Effector CD8-positive, alpha-beta T cell (primary cell): ENCODE measurements around the gene AQP7.
A peak's percentile ranks its signal among the peaks of the same experiment; 100 is the strongest.
"Not testable (repeated sequence)": the region's sequence is repeated elsewhere in the genome, so short reads cannot be mapped to it uniquely, and the experiment has no call there.

Experiments used
- DNase-seq: peaks from one replicate; lab custom pipeline; 2025; lab: John Stamatoyannopoulos, UW

AQP7 gene

DNA sequence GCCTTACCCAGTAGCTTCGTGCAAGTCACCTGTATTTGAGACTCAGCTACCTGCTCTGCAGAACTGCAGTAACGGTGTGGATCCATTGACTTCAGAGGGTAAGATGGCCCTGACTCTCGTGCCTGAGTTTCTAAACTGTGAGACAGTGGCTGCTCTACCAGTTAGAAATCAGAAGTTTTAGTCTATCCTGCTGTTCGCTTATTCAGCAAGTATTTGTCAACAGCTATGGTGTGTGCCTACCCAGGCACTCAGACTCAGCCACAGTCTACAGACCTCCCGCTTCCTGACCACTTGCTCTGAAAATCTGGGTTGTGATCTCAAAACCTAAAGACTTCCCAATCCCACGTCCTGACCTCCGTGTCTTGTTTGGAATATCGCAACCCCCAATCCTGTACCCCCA is 31.5 kb upstream of the AQP7 start:
- DNase-seq, result no peak

DNA sequence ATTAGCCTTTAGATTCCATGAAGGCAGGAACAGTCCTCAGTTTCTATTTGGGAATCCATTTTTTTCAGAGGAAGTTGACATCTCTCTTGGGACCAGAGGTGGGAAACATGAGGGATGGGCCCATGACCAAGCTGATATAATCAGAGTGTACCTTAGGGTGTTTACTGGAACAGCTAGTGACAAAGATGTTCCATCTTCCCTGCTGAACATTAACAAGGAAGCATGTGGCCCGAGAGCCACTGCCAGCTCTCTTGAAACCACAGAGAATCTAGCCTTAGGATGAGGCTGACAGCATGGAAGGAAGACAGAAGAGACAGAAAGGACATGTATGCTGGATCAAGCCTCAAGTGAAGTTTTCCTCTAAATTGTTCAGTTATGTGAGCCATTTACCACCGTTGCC is 29.1 kb upstream of the AQP7 start:
- DNase-seq, result no peak

DNA sequence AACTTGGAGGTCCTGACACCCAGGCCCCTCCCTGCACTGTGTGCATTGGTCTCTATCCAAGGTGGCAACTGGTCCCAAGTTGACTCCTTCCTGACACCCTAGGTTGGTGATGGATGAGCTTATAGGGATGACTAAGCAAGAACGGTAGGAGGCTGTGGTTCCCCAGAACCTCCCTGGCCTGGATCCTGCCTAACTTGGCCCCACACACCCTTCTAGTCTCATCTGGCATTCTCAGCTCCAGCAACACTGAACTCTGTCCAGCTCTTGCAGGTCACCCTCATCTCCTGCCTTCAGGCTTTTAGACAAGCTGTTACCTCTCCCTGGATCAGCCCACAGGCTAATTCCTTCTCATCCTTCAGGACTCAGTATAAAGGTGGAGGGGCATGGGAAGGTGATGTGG is 28.6 kb upstream of the AQP7 start:
- no peak for DNase-seq

DNA sequence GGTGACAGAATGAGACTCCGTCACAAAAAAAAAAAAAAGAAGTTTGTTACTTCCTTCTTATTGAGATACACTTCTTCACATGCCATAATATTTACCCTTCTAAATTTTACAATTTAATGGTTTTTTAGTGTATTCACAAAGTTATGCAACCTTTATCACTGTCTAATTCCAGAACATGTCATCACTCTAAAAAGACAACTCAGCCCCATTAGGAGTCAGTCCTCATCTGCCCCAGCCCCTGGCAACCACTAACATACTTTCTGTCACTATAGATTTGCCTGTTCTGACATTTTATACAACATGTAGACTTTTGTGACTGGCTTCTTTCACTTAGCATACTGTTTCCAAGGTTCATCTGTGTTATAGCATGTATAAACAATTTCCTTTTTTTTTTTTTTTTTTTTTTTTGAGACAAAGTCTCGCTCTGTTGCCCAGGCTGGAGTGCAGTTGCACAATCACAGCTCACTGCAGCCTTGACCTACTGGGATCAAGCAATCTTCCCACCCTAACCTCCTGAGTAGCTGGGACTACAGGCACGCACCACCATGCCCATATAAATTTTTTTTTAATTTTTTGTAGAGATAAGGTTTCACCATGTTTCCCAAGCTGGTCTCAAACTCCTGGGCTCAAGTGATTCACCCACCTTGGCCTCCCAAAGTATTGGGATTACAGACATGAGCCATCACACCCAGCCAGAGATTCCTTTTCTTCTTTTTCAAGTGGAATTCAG is 27.1 kb upstream of the AQP7 start:
- DNase-seq, result no peak

DNA sequence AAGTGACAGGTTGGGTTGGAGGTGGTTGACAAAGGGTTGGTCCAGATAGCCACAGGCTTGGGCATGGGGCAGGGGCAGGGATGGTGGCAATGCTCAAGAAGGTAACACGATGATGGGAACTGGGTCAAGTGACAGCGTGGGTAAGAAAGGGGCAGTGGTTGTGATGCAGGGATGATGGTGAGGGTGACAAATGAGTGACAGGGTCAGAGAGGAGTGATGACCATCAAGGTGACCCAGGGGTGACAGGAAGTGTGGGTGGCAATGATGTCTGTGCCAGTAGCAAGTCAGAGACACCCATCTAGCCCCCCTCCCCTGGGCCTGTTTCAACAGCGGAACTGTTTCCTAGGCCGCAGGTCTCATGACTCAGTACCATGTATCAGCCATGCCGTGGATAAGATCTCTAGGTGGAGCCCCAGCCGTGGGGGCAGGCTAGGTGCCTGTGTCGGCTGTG is 24.5 kb upstream of the AQP7 start:
- no peak for DNase-seq

DNA sequence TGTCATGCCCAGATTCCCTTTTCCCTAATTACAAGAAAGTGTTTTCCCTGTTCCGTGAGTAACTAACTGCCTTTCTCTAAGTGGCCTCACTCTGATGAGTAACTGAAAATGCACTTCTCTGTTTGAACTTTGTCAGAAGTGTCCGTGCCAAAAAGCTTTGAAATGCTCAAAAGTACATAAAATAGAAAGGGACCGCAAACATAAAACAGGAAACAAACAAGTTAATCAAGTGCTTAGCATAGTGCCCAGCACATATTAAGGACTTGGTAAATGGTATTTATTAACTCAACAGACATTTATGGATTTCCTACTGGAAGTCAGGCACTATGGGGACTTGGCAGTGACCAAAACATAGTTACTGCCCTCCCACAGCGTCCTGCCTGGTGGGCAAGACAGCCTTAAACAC is 22.8 kb upstream of the AQP7 start:
- no peak for DNase-seq

DNA sequence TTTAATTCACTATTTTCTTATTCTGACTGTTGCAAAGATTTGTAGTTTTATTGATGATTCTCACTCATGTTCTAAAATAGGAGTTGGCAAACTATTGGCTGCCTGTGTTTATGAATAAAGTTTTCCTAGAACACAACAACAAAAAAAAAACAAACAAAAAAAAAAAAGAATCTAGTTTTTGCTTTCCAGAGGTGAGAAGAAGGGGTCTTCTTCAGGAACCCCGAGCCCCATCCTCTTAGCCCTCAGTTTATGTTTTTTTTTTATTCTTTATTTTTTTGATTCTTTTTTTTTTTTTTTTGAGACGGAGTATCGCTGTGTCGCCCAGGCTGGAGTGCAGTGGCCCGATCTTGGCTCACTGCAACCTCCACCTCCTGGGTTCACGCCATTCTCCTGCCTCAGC is 22.1 kb upstream of the AQP7 start:
- DNase-seq, result not testable (repeated sequence)

DNA sequence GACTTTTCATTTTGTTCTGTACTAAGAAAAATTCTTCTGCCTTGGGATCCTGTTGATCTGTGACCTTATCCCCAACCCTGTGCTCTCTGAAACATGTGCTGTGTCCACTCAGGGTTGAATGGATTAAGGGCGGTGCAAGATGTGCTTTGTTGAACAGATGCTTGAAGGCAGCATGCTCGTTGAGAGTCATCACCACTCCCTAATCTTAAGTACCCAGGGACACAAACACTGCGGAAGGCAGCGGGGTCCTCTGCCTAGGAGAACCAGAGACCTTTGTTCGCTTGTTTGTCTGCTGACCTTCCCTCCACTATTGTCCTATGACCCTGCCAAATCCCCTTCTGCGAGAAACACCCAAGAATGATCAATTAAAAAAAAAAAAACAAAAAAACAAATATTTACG is 21.7 kb upstream of the AQP7 start:
- not testable (repeated sequence) for DNase-seq

DNA sequence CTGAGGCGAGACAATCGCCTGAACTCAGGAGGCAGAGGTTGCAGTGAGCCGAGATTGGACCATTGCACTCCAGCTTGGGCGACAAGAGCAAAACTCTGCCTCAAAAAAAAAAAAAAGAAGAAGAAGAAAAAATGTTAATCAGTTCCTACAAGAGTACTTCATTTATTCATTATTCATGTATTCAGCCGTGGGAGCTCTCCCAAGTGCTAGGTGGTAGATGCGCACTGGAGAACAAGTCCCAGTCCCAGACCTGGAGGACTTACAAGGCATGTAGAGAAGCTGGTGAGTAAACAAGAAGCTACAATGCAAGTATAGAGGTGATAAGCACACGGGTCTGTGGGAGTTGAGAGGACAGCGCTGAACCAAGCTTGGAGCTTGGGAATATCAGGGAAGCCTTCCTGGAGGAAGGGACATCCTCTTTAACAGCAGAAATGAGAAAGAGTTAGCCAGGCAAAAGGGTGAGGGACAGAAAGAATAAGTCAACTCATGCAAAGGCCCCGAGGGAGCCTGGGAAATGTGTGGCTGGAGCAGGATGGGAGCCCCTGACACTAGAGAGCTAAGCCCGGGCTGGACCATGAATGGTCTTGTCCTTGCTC is 17.4 kb upstream of the AQP7 start:
- no peak for DNase-seq

DNA sequence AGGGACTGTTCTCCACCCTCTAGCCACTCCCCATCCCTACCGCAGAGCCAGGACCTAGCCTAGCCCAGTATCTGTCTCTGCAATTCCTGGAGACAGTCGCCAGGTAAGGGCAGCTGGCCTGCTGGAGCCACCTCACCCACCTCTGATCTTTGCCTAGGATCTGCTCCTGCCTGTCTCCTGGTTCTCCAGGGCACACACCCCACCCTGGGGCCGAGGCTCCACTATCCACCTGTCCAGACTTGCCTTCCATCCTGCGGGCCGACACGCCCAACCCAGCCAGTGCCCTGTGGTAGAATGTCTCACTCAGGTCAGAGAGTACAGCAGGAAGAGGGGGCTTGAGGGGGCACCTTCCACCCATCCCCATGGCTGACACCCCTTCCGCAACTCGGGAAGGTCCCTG is 15.7 kb upstream of the AQP7 start:
- DNase-seq, result no peak

DNA sequence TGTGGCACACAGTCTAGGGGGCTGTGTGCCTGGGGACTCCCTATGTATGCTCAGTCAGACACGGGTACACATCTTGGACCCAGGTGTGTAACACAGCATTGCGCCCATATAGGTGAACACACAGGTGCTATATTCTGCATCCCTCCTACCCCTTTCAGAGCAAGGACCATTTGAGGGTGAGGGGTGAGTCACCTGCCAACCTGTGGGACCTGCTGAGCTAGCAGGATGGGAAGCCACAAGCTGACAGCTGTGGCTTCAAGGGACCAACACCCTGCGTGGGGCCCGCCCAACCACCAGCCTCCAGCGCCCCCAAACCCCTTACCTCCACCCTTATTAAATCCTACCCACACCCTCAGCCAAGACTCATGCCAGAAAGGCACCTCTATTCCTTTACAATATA is 14.6 kb upstream of the AQP7 start:
- no peak for DNase-seq

DNA sequence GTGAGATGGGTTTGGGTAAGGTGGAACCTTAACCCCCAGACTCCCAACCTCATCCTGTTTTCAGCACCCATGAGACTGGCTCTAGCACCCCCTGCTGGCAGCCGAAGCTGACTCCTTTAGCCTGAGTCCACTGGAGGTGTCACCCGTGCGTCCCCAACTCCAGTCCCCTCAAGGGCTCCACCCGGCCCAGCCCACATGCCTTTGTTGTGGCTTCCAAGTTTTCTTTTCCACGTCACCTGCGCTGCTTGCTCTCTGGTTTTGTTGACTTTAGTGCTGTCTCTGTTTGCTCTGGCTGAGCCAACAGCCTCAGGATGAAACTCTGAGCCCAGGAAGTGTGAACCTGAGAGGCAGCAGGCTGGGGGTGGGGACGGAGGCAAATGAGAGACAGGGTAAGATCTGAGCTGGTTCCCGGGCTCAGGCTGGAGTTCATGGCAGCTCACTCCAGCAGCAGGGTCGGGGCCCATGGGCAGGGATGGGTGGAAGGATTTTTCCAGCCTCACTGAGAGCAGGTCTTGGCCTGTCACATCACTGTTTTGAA is 13.2 kb upstream of the AQP7 start:
- DNase-seq, result peak; percentile 78

DNA sequence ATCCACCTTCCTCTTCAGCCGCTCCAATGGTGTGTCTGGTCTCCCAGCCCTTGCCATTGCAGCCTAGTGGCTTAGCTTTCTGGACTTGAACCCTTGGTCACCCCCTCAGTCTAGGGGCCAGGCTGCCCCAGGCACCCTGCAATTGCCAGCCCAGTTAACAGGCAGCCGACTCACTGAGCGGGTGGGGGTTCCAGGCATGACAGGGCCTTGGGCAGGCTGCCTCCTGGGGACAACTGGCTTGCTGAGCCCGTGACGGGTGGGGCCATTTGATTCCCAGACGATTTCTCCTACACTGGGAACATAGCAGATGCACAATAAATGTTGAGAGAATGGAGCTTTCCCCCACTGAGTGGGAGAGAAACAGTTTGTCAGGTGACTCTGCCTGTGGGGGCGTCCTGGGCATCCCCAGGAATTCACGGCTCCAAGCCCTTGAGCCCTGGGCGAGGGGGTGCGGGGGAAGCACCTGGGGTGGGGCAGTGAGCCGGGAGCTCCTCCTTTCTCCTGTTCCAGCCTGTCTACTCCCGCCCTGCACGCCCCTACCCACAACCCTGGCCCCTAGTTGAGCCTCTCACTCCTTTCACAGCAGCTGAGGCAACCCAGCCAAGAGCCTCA is 12.6 kb upstream of the AQP7 start:
- no peak for DNase-seq

DNA sequence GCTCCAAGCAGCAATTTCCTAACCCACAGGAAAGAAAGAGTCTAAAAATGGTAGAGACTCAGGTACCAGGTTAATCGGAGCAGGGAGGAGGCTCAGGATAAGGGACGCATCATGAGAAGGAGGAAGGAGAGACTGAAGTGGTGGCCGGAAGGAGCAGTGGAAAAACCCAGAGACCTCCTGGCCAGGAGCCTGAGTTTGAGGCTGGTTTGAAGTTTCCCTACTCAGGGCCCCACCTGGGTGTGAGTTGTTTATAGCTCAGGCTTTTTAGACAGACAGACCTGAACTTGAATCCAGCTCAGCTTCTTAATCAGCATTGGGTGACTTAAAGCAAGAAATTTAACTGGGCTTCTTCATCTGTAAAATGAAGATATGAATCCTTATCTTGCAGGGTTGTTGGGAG is 11.9 kb upstream of the AQP7 start:
- no peak for DNase-seq

DNA sequence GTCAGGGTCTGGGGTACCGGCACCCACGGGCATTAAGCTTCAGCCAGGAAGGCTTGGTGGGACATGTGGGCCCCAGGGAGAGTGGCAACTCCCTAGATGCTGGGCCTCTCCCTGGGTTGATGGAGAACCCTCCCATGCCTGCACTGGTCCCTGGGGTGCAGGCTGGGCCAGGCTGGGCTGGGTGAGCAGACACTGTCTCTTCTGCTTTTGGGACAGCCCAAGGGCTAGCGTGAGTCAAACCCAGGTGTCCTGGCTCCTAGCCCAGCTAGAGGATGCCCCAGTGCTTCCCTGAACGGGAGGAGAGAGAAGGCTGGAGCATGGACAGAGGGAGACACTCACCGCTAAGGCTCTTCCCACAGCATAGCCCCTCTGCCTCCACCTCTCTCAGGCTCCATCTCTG is 5.7 kb upstream of the AQP7 start:
- no peak for DNase-seq

DNA sequence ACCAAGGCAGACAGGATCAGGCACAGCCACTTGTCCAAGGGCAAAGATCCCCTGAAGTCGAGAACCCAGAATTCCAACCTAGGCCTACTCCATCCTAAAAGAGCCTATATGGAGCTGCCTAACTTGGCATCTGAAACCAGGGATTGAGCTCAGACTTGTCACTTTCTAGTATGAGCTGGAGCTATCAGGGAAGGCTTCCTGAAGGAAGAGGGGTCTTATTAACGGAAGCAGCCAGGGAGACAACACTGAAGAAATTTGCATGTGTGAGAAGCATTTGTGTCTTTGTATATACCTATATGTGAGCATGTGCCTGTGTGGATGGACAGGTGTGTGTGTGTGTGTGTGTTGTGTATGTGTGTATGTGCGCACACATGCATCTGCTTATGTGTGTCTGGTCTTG is 4.7 kb upstream of the AQP7 start:
- no peak for DNase-seq

DNA sequence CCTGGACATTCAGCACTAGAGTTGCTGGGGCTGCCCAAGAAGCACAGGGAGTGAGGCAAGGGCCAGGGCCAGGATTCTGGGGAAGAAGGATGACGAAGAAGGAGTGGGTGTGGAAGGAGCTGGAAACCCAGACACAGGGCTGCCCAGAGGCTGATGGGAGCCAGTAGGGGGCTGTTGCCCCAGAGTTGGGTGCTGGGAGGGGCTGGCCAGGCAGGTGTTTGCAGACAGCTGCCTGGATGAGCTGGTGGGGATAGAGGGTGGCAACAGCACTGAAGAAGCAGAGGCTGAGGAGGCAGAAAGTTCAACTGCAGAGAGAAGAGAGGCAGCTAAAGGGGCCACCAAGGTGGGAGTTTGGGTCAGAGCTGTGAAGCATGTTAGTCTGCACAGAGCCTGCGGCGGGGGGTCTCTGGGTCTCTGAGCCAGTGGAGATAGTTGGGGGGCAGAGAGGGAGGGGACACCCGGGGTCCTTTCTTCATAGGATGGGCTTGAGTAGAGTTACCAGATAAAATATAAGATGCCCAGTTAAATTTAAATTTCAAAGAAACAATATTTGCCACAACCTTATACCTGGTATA is 2.5 kb upstream of the AQP7 start:
- no peak for DNase-seq

DNA sequence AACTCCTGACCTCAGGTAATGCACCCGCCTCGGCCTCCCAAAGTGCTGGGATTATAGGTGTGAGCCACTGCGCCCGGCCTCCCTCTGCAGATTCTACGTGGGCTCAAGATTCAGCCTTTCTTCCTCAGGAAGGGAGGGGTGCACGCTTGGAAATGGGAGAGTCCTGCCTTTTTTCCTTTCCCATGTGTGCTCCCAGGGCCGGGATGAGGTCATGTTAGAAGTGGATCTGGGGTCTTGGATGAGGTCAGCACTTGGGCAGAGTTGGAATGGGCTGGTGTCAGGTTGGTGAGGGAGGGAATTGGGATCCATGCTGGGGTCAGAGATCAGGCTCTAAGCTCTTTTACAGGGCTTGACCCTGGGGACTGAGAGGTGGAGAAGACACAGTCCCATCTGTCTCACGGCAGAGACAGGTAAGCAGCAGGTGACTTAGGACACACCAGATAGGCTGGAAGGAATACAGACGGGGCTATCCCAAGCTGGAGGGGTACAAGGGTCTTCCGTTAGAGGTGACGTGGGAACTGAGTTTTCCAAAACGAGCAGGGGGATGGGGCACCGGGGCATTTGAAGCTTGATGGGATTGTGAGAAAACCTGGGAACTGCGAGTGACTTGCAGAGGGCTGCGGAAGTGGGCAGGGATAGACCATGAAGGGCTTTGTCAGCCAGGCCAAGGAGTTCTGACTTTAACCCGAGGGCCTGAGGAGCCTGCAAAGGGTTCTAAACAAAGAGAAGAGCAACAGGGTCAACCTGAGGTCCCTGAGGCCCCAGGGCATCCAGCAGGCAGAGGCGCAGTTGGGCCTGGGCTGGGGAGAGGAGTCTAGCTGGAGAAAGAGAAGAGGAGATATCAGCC is 1.8 kb upstream of the AQP7 start:
- no peak for DNase-seq

DNA sequence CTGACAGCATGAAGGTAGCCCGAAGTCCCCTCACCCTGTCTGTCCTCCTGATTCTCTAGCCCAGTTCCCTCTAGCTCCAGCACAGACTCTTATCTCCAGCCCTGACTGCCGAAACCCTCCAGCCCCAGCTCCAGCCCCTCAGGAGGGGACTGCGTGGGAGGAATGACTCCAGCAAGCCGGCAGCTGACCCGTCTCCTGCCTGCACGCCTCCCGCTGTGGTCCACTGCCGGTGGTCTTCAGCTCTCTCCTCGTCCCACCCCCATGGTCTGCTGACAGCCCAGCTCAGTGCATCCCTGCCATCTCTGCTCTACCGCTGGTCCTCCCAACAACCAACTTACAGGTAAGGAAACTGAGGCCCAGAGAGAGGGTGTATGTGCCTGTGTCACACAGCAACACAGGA is 559 bp downstream of the AQP7 start:
- DNase-seq, result not testable (repeated sequence)

DNA sequence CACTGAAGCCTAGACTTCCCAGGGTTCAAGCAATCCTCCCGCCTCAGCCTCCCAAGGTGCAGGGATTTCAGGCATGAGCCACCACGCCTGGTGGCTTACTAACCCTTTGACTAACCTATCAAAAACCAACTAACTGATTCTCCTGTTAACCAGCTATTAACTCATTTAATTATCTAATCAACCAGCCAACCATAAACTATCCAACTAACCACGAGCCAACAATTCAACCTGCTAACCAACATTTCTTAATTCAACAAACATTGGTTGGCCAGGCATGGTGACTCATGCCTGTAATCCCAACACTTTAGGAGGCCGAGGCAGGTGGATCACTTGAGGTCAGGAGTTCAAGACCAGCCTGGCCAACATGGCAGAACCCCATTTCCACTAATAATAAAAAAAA is 3.3 kb downstream of the AQP7 start:
- not testable (repeated sequence) for DNase-seq

DNA sequence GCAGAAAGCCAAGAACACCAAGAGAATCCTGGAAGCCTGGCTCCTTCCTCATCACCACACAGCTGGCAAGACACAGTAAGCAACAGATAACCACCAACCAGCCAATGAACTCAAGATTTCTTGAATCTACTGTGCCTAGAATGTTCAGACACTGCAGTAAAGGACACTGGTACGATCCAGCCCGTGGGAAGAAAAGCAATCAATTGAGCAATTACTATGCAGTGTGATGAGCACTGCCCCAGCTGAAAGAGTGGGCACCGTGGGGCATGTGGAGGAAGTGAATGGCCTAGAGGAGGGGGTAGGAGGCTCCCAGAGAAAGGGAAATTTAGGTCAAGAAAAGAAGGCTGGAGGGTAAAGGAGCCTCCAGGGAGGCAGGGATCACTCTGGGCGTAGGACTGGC is 4.6 kb downstream of the AQP7 start:
- DNase-seq, result not testable (repeated sequence)
